CD14-positive monocyte (primary cell): Measurements from ENCODE around the gene MCCD1. TPM values are rescaled to one million over a fixed set of nuclear protein-coding genes. Genes with fewer than 3 reads are reported as not detected.

Experiments
- DNase-seq, 3 donors: peaks; one replicate each; pipeline ENCODE4 v3.0.0-alpha.2; 2011 to 2022
- H2AFZ ChIP-seq: 2 replicates; pipeline ENCODE4 v1.6.0; 2012; ENCODE audit warnings: mild to moderate bottlenecking, low read depth, low read length, inconsistent platforms; ENCODE audit not compliant: insufficient read depth, poor library complexity, severe bottlenecking
- H3K27ac ChIP-seq, 2 donors: 1 replicate in 1 of 2; 2 replicates in 1 of 2; pipeline ENCODE4 v1.5.1; 2012 to 2013; ENCODE audit warnings: low read length in 2 of 2, control low read depth in 1 of 2, inconsistent platforms in 1 of 2, low read depth in 1 of 2, mild to moderate bottlenecking in 1 of 2
- H3K27me3 ChIP-seq, 2 donors: one replicate each; pipeline versions ENCODE4 v1.6.0 to v1.6.1; 2011 to 2013; ENCODE audit warnings: low read length in 2 of 2; ENCODE audit not compliant: control insufficient read depth in 2 of 2, insufficient read depth in 2 of 2
- H3K36me3 ChIP-seq, 2 donors: replicated peaks in 1 of 2; 1 replicate in 1 of 2; 2 replicates in 1 of 2; pipeline versions ENCODE4 v1.5.1 to v1.6.1; 2012 to 2013; ENCODE audit warnings: low read length in 2 of 2, control low read depth in 1 of 2, inconsistent platforms in 1 of 2, mild to moderate bottlenecking in 1 of 2; ENCODE audit not compliant: insufficient read depth in 2 of 2, control insufficient read depth in 1 of 2
- H3K4me1 ChIP-seq, 2 donors: 1 replicate in 1 of 2; 2 replicates in 1 of 2; pipeline versions ENCODE4 v1.5.1 to v1.6.1; 2012 to 2013; ENCODE audit warnings: low read length in 2 of 2, control low read depth in 1 of 2, inconsistent platforms in 1 of 2, mild to moderate bottlenecking in 1 of 2, moderate library complexity in 1 of 2; ENCODE audit not compliant: insufficient read depth in 2 of 2, control insufficient read depth in 1 of 2
- H3K4me2 ChIP-seq: replicated peaks from 2 replicates; pipeline ENCODE3; 2012; ENCODE audit warnings: low read length, moderate library complexity, mild to moderate bottlenecking; ENCODE audit not compliant: poor library complexity, severe bottlenecking; ENCODE audit errors: extremely low read depth
- H3K4me3 ChIP-seq, 3 experiments: fragments of 200-600 bp in 1 of 3; sonication (generic) in 1 of 3; replicated peaks in 1 of 3; 1 replicate in 2 of 3; 2 replicates in 1 of 3; pipeline ENCODE4 v1.5.1; 2011 to 2013; ENCODE audit warnings: low read length in 3 of 3, mild to moderate bottlenecking in 3 of 3, control low read depth in 2 of 3, low read depth in 2 of 3, inconsistent platforms in 1 of 3, moderate library complexity in 1 of 3
- H3K79me2 ChIP-seq: 2 replicates; pipeline ENCODE4 v1.6.0; 2012; ENCODE audit warnings: mild to moderate bottlenecking, control low read depth, inconsistent platforms, low read length, moderate library complexity; ENCODE audit not compliant: insufficient read depth
- H3K9ac ChIP-seq: 2 replicates; pipeline ENCODE4 v1.6.0; 2017; ENCODE audit warnings: low read length, mild to moderate bottlenecking; ENCODE audit not compliant: insufficient read depth, poor library complexity, severe bottlenecking
- H3K9me3 ChIP-seq, 2 donors: replicated peaks in 1 of 2; 1 replicate in 1 of 2; 2 replicates in 1 of 2; pipeline versions ENCODE4 v1.5.1 to v1.6.1; 2012 to 2013; ENCODE audit warnings: low read length in 2 of 2, control low read depth in 1 of 2; ENCODE audit not compliant: control insufficient read depth in 1 of 2, insufficient read depth in 1 of 2
- H4K20me1 ChIP-seq: 2 replicates; pipeline ENCODE4 v1.6.0; 2012; ENCODE audit warnings: mild to moderate bottlenecking, low read length, control low read depth, moderate library complexity; ENCODE audit not compliant: insufficient read depth
- H3K27ac Mint-ChIP-seq, 7 donors: one replicate each; pipeline ENCODE4 v1.8.0; 2020; ENCODE audit warnings: mild to moderate bottlenecking in 7 of 7, mixed read lengths in 7 of 7, moderate library complexity in 6 of 7, inconsistent platforms in 2 of 7
- H3K27me3 Mint-ChIP-seq, 3 donors: one replicate each; pipeline ENCODE4 v1.8.0; 2021 to 2022; ENCODE audit warnings: low read depth in 3 of 3, mild to moderate bottlenecking in 3 of 3, mixed read lengths in 3 of 3, moderate library complexity in 3 of 3, inconsistent platforms in 1 of 3
- H3K36me3 Mint-ChIP-seq, 2 donors: one replicate each; pipeline ENCODE4 v1.8.0; 2020; ENCODE audit warnings: mixed read lengths in 2 of 2, inconsistent platforms in 1 of 2, mild to moderate bottlenecking in 1 of 2
- H3K4me1 Mint-ChIP-seq: one replicate; pipeline ENCODE4 v1.8.0; 2020; ENCODE audit warnings: mild to moderate bottlenecking, mixed read lengths
- H3K4me3 Mint-ChIP-seq, 2 donors: one replicate each; pipeline ENCODE4 v1.8.0; 2020; ENCODE audit warnings: mild to moderate bottlenecking in 2 of 2, mixed read lengths in 2 of 2, moderate library complexity in 1 of 2
- H3K9me3 Mint-ChIP-seq, 7 donors: one replicate each; pipeline ENCODE4 v1.8.0; 2020 to 2022; ENCODE audit warnings: mixed read lengths in 7 of 7, mild to moderate bottlenecking in 6 of 7, moderate library complexity in 6 of 7, inconsistent platforms in 2 of 7
- whole genome bisulfite sequencing: methylation state at CpG from one replicate; pipeline ENCODE4 v1.1.5; 2013; ENCODE audit warnings: missing lambda C conversion rate; ENCODE audit not compliant: insufficient coverage; 5-methylcytosine and 5-hydroxymethylcytosine counted together
- intact Hi-C, 2 donors: fragments of 100-400 bp; cut with micrococcal nuclease; formaldehyde crosslinking; loops; one replicate each; pipeline versions ENCODE4 v1.15.0 to v1.15.1; 2023
- polyA plus RNA-seq, 3 donors: library from polyadenylated mRNA; depleted of rRNA in 1 of 3; unstranded in 2 of 3; stranded (reverse) in 1 of 3; fragments of 300-500 nt in 2 of 3; fragments of >200 nt in 1 of 3; fragmentation: Illumina TruSeq in 2 of 3; gene quantifications; 1 replicate in 2 of 3; 2 replicates in 1 of 3; pipeline ENCODE4 v1.2.3, GENCODE V29; 2012 to 2021
- TF ChIP-seq, protein P1 (sequence below): fragments of 200-600 bp; IDR thresholded peaks from one replicate; pipeline ENCODE4 v1.8.0; 2022; ENCODE audit warnings: antibody characterized with exemption, mild to moderate bottlenecking

The MCCD1 gene
- polyA plus RNA-seq, 3 donors: not detected

DNA sequence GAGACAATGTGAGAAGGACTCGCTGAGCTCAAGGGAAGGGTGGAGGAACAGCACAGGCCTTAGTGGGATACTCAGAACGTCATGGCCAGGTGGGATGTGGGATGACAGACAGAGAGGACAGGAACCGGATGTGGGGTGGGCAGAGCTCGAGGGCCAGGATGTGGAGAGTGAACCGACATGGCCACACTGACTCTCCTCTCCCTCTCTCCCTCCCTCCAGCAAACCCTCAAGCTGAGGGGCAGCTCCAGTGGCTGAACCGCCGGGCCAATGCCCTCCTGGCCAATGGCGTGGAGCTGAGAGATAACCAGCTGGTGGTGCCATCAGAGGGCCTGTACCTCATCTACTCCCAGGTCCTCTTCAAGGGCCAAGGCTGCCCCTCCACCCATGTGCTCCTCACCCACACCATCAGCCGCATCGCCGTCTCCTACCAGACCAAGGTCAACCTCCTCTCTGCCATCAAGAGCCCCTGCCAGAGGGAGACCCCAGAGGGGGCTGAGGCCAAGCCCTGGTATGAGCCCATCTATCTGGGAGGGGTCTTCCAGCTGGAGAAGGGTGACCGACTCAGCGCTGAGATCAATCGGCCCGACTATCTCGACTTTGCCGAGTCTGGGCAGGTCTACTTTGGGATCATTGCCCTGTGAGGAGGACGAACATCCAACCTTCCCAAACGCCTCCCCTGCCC is 48.3 kb downstream of the MCCD1 start:
- peak overlapping the region; percentile 75 for H3K9ac ChIP-seq
- peaks cover 18 to 25% of the 10 kb centered on the region in 2 donors for H3K36me3 ChIP-seq
- H3K4me3 ChIP-seq: peak overlapping the region; percentile 71 to 97 (median 90)
- Mint-ChIP-seq H3K27me3 (peaks cover 1 to 7% (median 4%) of the 10 kb centered on the region in 3 donors), H3K36me3 (peaks cover 31 to 32% of the 10 kb centered on the region in 2 donors), H3K9me3 (peaks cover 0 to 3% (median 0%) of the 10 kb centered on the region in 7 donors), H3K4me3 (peak overlapping the region; percentile 94 to 99), H3K4me1 (peaks cover 80% of the 10 kb centered on the region), H3K27ac (peak overlapping the region in 4 of 7 donors; percentile 9 to 98 (median 56))
- H2AFZ ChIP-seq: no peak overlapping the region
- H3K4me1 ChIP-seq: peaks cover 58 to 75% of the 10 kb centered on the region in 2 donors
- peak overlapping the region; percentile 98 for H3K4me2 ChIP-seq
- TF ChIP-seq, protein P1, sequence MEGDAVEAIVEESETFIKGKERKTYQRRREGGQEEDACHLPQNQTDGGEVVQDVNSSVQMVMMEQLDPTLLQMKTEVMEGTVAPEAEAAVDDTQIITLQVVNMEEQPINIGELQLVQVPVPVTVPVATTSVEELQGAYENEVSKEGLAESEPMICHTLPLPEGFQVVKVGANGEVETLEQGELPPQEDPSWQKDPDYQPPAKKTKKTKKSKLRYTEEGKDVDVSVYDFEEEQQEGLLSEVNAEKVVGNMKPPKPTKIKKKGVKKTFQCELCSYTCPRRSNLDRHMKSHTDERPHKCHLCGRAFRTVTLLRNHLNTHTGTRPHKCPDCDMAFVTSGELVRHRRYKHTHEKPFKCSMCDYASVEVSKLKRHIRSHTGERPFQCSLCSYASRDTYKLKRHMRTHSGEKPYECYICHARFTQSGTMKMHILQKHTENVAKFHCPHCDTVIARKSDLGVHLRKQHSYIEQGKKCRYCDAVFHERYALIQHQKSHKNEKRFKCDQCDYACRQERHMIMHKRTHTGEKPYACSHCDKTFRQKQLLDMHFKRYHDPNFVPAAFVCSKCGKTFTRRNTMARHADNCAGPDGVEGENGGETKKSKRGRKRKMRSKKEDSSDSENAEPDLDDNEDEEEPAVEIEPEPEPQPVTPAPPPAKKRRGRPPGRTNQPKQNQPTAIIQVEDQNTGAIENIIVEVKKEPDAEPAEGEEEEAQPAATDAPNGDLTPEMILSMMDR: no peak
- peaks cover 49% of the 10 kb centered on the region for H3K79me2 ChIP-seq
- H3K27me3 ChIP-seq: no peaks in the 10 kb centered on the region
- H4K20me1 ChIP-seq: peaks cover 39% of the 10 kb centered on the region
- WGBS: 98% methylated on average over 15 of the region's 19 CpGs
- intact Hi-C loops: no loop called here
- H3K9me3 ChIP-seq: no peaks in the 10 kb centered on the region
- DNase-seq: no peak
- peak overlapping the region in 1 of 2 donors; percentile 88 for H3K27ac ChIP-seq

DNA sequence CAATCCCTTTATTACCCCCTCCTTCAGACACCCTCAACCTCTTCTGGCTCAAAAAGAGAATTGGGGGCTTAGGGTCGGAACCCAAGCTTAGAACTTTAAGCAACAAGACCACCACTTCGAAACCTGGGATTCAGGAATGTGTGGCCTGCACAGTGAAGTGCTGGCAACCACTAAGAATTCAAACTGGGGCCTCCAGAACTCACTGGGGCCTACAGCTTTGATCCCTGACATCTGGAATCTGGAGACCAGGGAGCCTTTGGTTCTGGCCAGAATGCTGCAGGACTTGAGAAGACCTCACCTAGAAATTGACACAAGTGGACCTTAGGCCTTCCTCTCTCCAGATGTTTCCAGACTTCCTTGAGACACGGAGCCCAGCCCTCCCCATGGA is 48.8 kb downstream of the MCCD1 start:
- Mint-ChIP-seq H3K27me3 (peaks cover under 1 to 5% (median 2%) of the 10 kb centered on the region in 3 donors), H3K27ac (peak overlapping the region in 2 of 7 donors; percentile 27 to 98), H3K4me1 (peaks cover 81% of the 10 kb centered on the region), H3K9me3 (peaks cover 0 to 3% (median 0%) of the 10 kb centered on the region in 7 donors), H3K4me3 (peak overlapping the region; percentile 39 to 94), H3K36me3 (peaks cover 31 to 32% of the 10 kb centered on the region in 2 donors)
- Histone ChIP-seq H3K79me2 (peaks cover 54% of the 10 kb centered on the region), H3K4me3 (peak overlapping the region in 2 of 3 experiments; percentile 71 to 97), H3K27me3 (no peaks in the 10 kb centered on the region), H4K20me1 (peaks cover 39% of the 10 kb centered on the region), H3K4me2 (peak overlapping the region; percentile 98), H3K9me3 (no peaks in the 10 kb centered on the region), H3K4me1 (peaks cover 63 to 80% of the 10 kb centered on the region in 2 donors), H3K9ac (no peak overlapping the region), H2AFZ (no peak overlapping the region), H3K36me3 (peaks cover 18 to 25% of the 10 kb centered on the region in 2 donors), H3K27ac (no peak overlapping the region)
- no peak for DNase-seq
- 100% methylated on average over 1 of the region's 3 CpGs for WGBS
- TF ChIP-seq, protein P1: no peak
- intact Hi-C loops: no loop called here
